Vagina (tissue), 2 donors: ENCODE results near the gene ZRANB3. TPM values are rescaled to one million over a fixed set of nuclear protein-coding genes. Genes with fewer than 3 reads are reported as not detected.

Experiments
- DNase-seq, 2 donors: peaks; one replicate each; pipeline ENCODE4 v3.0.0-alpha.2; 2017; ENCODE audit errors: extremely low spot score in 2 of 2
- H3K27ac ChIP-seq: fragments of 200-600 bp; sonication (generic); one replicate; pipeline ENCODE4 v1.5.1; 2019
- H3K27me3 ChIP-seq: fragments of 200-600 bp; sonication (generic); one replicate; pipeline ENCODE4 v1.5.1; 2019
- H3K36me3 ChIP-seq, 2 donors: fragments of 200-600 bp; sonication (generic); one replicate each; pipeline ENCODE4 v1.5.1; 2017 to 2019
- H3K4me1 ChIP-seq: fragments of 200-600 bp; sonication (generic); one replicate; pipeline ENCODE4 v1.5.1; 2019
- H3K4me3 ChIP-seq, 2 donors: fragments of 200-600 bp; sonication (generic); 1 replicate in 1 of 2; 2 replicates in 1 of 2; pipeline ENCODE4 v1.5.1; 2016 to 2019
- H3K9me3 ChIP-seq: fragments of 200-600 bp; sonication (generic); one replicate; pipeline ENCODE4 v1.5.1; 2019
- POLR2A ChIP-seq, 2 donors: fragments of 450-650 bp; IDR thresholded peaks; one replicate each; pipeline ENCODE4 v1.6.1; 2017; ENCODE audit warnings: antibody characterized with exemption in 2 of 2, mild to moderate bottlenecking in 2 of 2, moderate library complexity in 2 of 2
- POLR2AphosphoS5 ChIP-seq, 2 donors: sonication (generic); formaldehyde crosslinking; IDR thresholded peaks; one replicate each; pipeline ENCODE4 v1.9.0; 2017; ENCODE audit warnings: antibody characterized with exemption in 2 of 2, mild to moderate bottlenecking in 2 of 2, low read depth in 1 of 2; ENCODE audit not compliant: insufficient read depth in 1 of 2
- intact Hi-C: fragments of 100-400 bp; cut with DNase I; formaldehyde crosslinking; loops from one replicate; pipeline ENCODE4 v1.15.1; 2023
- total RNA-seq: library from RNA; depleted of rRNA; stranded (reverse); fragments of >200 nt; gene quantifications from one replicate; pipeline ENCODE4 v1.2.3, GENCODE V29; 2016
- TF ChIP-seq, protein P1 (sequence below), 3 experiments: fragments of 450-650 bp in 2 of 3; fragments of 200-600 bp in 1 of 3; sonication (generic) in 1 of 3; IDR thresholded peaks; one replicate each; pipeline ENCODE4 v1.5.1; 2017 to 2019; ENCODE audit warnings: antibody characterized with exemption in 3 of 3, mild to moderate bottlenecking in 2 of 3, moderate library complexity in 2 of 3

The ZRANB3 gene
- total RNA-seq, 1 donor from 2014 or later, result 1.5 TPM

DNA sequence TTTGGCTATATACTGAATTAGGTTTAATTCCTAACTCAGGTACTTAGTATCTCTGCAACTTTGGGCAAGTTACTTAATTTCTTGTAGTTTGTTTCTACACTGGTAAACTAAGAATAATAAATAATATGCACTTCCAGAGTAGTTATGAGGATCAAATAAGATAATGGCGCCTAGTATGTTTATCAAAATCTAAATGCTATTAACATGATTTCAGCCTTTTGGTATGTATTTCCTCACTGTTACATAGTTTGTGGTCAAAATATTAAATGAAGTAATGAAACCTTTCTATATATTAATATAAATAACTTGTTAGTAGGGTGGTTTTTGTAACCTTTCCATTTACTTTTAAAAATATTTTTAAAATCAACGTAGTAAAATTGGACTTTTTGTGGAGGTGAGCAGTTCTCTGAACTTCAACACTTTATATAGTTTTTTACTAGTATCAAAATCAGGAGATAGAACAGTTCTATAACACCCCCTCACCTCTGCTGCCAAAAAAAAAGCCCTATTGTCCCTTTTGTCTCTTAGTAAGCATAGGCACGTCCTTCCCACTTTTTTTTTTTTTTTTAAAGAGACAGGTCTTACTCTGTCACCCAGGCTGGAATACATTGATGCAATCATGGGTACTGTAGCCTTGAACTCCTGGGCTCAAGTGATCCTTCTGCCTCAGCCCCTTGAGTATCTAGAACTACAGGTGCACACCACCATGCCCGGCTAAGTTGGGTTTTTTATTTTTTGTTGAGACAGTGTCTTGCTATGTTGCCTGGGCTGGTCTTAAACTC lies 434.2 kb downstream of the ZRANB3 start:
- TF ChIP-seq POLR2AphosphoS5 (IDR thresholded peaks at IDR 0.05; ENCODE audit: insufficient read depth in 1 of 2, low read depth in 1 of 2) (no peak), POLR2A (IDR thresholded peaks at IDR 0.05) (no peak)
- TF ChIP-seq, protein P1, sequence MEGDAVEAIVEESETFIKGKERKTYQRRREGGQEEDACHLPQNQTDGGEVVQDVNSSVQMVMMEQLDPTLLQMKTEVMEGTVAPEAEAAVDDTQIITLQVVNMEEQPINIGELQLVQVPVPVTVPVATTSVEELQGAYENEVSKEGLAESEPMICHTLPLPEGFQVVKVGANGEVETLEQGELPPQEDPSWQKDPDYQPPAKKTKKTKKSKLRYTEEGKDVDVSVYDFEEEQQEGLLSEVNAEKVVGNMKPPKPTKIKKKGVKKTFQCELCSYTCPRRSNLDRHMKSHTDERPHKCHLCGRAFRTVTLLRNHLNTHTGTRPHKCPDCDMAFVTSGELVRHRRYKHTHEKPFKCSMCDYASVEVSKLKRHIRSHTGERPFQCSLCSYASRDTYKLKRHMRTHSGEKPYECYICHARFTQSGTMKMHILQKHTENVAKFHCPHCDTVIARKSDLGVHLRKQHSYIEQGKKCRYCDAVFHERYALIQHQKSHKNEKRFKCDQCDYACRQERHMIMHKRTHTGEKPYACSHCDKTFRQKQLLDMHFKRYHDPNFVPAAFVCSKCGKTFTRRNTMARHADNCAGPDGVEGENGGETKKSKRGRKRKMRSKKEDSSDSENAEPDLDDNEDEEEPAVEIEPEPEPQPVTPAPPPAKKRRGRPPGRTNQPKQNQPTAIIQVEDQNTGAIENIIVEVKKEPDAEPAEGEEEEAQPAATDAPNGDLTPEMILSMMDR (IDR thresholded peaks at IDR 0.05), result no peak
- Histone ChIP-seq H3K4me1 (peaks cover 12% of the 10 kb centered on the region), H3K27me3 (no peaks in the 10 kb centered on the region), H3K36me3 (peaks cover 0 to 28% of the 10 kb centered on the region in 2 donors), H3K9me3 (no peaks in the 10 kb centered on the region), H3K27ac (no peak overlapping the region), H3K4me3 (no peak overlapping the region)
- DNase-seq, result no peak
- intact Hi-C loops, result no loop called here

DNA sequence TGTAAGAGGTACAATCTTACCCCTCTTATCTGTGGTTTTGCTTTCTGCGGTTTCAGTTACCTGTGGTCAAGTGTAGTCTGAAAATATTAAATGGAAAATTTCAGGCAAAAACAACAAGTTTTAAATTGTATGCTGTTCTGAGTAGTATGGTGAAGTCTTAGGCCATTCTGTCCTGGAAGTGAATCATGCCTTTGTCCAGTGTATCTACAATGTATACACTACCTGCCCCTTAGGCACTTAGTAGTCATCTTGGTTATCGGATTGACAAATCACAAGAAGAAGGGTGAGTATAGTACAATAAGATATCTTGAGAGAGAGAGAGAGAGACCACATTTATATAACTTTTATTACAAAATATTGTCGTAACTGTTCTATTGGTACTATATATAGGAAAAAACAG lies 435.4 kb downstream of the ZRANB3 start:
- no peak for DNase-seq
- Histone ChIP-seq H3K27me3 (no peaks in the 10 kb centered on the region), H3K4me3 (no peak overlapping the region), H3K4me1 (peaks cover 12% of the 10 kb centered on the region), H3K9me3 (no peaks in the 10 kb centered on the region), H3K27ac (no peak overlapping the region), H3K36me3 (peaks cover 0 to 38% of the 10 kb centered on the region in 2 donors)
- TF ChIP-seq POLR2A (IDR thresholded peaks at IDR 0.05) (no peak), POLR2AphosphoS5 (IDR thresholded peaks at IDR 0.05; ENCODE audit: insufficient read depth in 1 of 2, low read depth in 1 of 2) (no peak)
- TF ChIP-seq, protein P1 (IDR thresholded peaks at IDR 0.05), result no peak
- intact Hi-C loops, result no loop called here

DNA sequence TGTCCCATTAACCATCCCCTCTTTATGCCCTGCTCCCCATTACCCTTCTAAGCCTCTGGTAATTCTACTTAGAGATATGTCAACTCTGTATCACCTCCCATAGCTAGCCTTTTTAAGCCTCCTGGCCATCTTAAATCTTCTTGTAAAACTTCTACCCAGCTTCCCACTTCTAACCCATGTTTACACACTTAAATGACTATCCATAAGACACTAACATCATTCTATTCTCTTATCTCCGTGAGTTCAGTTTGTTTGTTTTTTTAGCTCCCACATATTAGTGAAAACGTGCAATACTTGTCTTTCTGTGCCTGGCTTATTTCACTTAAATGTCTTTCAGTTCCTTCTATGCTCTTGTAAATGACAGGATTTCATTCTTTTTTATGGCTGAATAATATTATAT lies 436.5 kb downstream of the ZRANB3 start:
- H3K36me3 ChIP-seq, result peaks cover 0 to 38% of the 10 kb centered on the region in 2 donors
- H3K4me3 ChIP-seq, result no peak overlapping the region
- H3K27me3 ChIP-seq, result no peaks in the 10 kb centered on the region
- no peak for TF ChIP-seq POLR2A (IDR thresholded peaks at IDR 0.05)
- no peak for TF ChIP-seq POLR2AphosphoS5 (IDR thresholded peaks at IDR 0.05; ENCODE audit: insufficient read depth in 1 of 2, low read depth in 1 of 2)
- TF ChIP-seq, protein P1 (IDR thresholded peaks at IDR 0.05), result no peak
- no peak overlapping the region for H3K27ac ChIP-seq
- intact Hi-C loops, result loop anchor here (5.0 kb wide), 1 partner anchor 1598 kb away; no protein-coding TSS in a partner anchor
- DNase-seq, result no peak
- H3K4me1 ChIP-seq, result peaks cover 2% of the 10 kb centered on the region
- H3K9me3 ChIP-seq, result no peaks in the 10 kb centered on the region

DNA sequence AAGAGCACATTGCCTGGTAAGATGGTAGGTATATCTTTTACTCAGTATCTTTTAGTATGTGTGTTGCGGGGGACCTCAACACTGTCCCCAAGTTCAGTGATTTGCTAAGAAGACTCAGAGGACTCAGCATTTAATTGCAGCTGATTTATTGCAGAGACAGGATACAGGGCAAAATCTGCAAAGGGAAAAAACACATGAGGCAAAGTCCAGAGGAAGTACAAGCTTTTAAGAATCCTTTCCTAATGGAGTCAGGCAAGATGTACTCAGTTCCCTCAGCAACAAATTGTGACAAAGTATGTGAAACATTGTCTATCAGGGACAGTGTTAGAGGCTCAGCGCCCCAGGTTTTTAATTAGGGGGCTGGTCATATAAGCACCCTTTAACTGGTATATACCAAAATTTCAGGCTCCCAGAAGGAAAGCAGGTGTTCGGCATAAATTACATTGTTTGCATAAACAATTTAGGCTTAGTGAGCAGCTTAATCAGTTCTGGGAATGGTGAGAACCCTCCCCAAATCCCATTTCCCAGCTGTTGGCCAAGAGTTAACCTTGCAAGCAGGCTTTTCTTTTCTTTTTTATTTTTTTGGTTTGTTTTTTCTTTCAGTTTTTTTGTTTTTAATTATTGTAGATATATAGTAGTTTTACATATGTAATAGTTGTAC lies 437.2 kb downstream of the ZRANB3 start:
- no peak for DNase-seq
- Histone ChIP-seq H3K27ac (no peak overlapping the region), H3K4me1 (no peaks in the 10 kb centered on the region), H3K9me3 (no peaks in the 10 kb centered on the region), H3K27me3 (no peaks in the 10 kb centered on the region), H3K4me3 (no peak overlapping the region), H3K36me3 (peaks cover 0 to 38% of the 10 kb centered on the region in 2 donors)
- intact Hi-C loops, result loop anchor here (5.0 kb wide), 1 partner anchor 1599 kb away; no protein-coding TSS in a partner anchor
- TF ChIP-seq, protein P1 (IDR thresholded peaks at IDR 0.05), result no peak
- TF ChIP-seq POLR2AphosphoS5 (IDR thresholded peaks at IDR 0.05; ENCODE audit: insufficient read depth in 1 of 2, low read depth in 1 of 2), result no peak
- no peak for TF ChIP-seq POLR2A (IDR thresholded peaks at IDR 0.05)
